Measurements from ENCODE around the gene GPC5.

GPC5 gene

DNA sequence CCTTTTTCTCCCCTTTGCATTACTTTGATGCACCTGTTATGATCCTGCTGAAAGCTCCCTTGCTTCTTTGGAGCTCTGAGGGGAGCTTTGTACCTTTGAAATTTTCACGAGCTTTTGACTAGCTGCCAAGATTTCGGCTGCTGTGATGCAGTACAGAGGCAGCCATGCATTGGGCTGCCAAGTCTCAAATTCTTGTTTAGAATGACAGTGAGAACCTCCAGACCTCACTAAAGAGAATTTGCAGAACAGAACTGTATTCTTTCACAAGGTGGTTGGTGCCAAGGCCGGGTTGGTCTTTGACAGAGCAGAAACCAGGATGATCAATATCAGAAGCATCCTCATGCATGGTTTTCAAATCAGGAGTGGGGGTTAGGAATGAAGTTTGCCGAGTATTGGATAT is 414.8 kb downstream of the GPC5 start:
- WGBS, result 11% methylated on average over 3 of the region's 4 CpGs
- H3K4me1 ChIP-seq (ENCODE audit: control insufficient read depth, insufficient read depth, low read depth, low read length), result peaks cover 2% of the 10 kb centered on the region
- no peaks in the 10 kb centered on the region for H3K27me3 ChIP-seq (ENCODE audit: control insufficient read depth in 1 of 2, insufficient read depth in 1 of 2, low read length in 2 of 2)

DNA sequence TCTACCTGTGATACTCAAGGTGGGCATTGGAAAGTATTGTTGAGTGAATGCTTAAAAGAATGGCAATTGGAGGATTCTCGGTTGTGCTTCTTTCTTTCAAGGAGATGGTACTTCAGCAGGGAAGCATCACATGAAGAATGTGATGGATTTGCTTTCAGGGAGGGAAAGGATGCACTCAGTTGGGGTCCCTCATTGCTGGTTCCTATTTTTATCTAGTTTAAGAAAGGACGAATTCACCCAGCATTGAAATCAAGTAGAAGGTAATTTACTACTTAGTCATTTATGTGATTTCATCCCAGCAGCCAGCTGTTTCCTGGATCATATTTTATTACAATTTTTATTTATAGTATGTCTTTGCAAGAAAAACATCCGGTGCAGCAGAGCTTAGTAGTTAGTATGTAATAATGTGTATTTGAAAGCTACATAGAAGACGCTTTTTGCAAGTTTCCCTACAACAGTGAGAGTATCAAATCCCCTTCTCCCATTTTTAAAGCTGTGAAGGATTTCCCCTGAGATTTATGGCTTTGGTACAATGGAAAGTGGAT is 417.9 kb downstream of the GPC5 start:
- Histone ChIP-seq H3K23ac (ENCODE audit: low read length in 2 of 2) (no peak overlapping the region), H3K27ac (ENCODE audit: low read length, poor library complexity, severe bottlenecking) (no peak overlapping the region), H3K9ac (ENCODE audit: low read length) (no peak overlapping the region), H3K14ac (ENCODE audit: low read length in 2 of 2) (no peak overlapping the region), H3K27me3 (ENCODE audit: control insufficient read depth in 1 of 2, insufficient read depth in 1 of 2, low read length in 2 of 2) (no peaks in the 10 kb centered on the region), H4K91ac (ENCODE audit: low read length) (no peak overlapping the region), H4K8ac (ENCODE audit: low read length) (no peak overlapping the region), H3K4me2 (ENCODE audit: low read length, poor library complexity, severe bottlenecking) (no peak overlapping the region), H3K4me3 (ENCODE audit: insufficient read depth in 1 of 2, low read depth in 1 of 2, low read length in 2 of 2) (no peak overlapping the region), H2BK120ac (ENCODE audit: low read depth, low read length) (no peak overlapping the region), H3K79me1 (replicated peaks; ENCODE audit: low read length, poor library complexity, severe bottlenecking) (no peaks in the 10 kb centered on the region), H2BK12ac (ENCODE audit: low read length in 2 of 2) (no peak overlapping the region), H3K18ac (ENCODE audit: low read depth in 1 of 2, low read length in 2 of 2) (no peak overlapping the region), H2BK15ac (ENCODE audit: low read depth, poor library complexity, severe bottlenecking) (no peak overlapping the region), H2AK5ac (ENCODE audit: low read length, severe bottlenecking) (no peak overlapping the region), H3K4ac (ENCODE audit: low read depth in 1 of 2, low read length in 2 of 2) (no peak overlapping the region), H2BK5ac (ENCODE audit: low read depth, low read length, poor library complexity, severe bottlenecking) (no peak overlapping the region), H3K4me1 (ENCODE audit: control insufficient read depth, insufficient read depth, low read depth, low read length) (peaks cover 2% of the 10 kb centered on the region), H3K9me3 (ENCODE audit: control insufficient read depth, low read length) (no peaks in the 10 kb centered on the region), H2AFZ (ENCODE audit: low read depth, low read length) (no peak overlapping the region), H3K36me3 (ENCODE audit: control insufficient read depth in 1 of 2, insufficient read depth in 2 of 2, low read depth in 1 of 2, low read length in 2 of 2) (no peaks in the 10 kb centered on the region)
- WGBS, result 86% methylated on average over 1 of the region's 4 CpGs
- no peak for DNase-seq

More for the DNA sequence above, 414.8 kb downstream of the GPC5 start:
- no peak overlapping the region for H3K14ac ChIP-seq (ENCODE audit: low read length in 2 of 2)
- no peak overlapping the region for H3K4ac ChIP-seq (ENCODE audit: low read depth in 1 of 2, low read length in 2 of 2)
- H3K23ac ChIP-seq (ENCODE audit: low read length in 2 of 2), result no peak overlapping the region
- H3K4me3 ChIP-seq (ENCODE audit: insufficient read depth in 1 of 2, low read depth in 1 of 2, low read length in 2 of 2), result no peak overlapping the region
- H3K27ac ChIP-seq (ENCODE audit: low read length, poor library complexity, severe bottlenecking), result no peak overlapping the region
- H2BK15ac ChIP-seq (ENCODE audit: low read depth, poor library complexity, severe bottlenecking), result no peak overlapping the region
- H4K8ac ChIP-seq (ENCODE audit: low read length), result no peak overlapping the region
- no peak overlapping the region for H4K91ac ChIP-seq (ENCODE audit: low read length)
- no peak overlapping the region for H2BK12ac ChIP-seq (ENCODE audit: low read length in 2 of 2)
- no peak overlapping the region for H3K4me2 ChIP-seq (ENCODE audit: low read length, poor library complexity, severe bottlenecking)
- H2BK5ac ChIP-seq (ENCODE audit: low read depth, low read length, poor library complexity, severe bottlenecking), result no peak overlapping the region
- H2AFZ ChIP-seq (ENCODE audit: low read depth, low read length), result no peak overlapping the region
- DNase-seq, result no peak
- H3K18ac ChIP-seq (ENCODE audit: low read depth in 1 of 2, low read length in 2 of 2), result no peak overlapping the region
- H3K9ac ChIP-seq (ENCODE audit: low read length), result no peak overlapping the region
- no peak overlapping the region for H2AK5ac ChIP-seq (ENCODE audit: low read length, severe bottlenecking)
- H2BK120ac ChIP-seq (ENCODE audit: low read depth, low read length), result no peak overlapping the region
- no peaks in the 10 kb centered on the region for H3K36me3 ChIP-seq (ENCODE audit: control insufficient read depth in 1 of 2, insufficient read depth in 2 of 2, low read depth in 1 of 2, low read length in 2 of 2)
- H3K9me3 ChIP-seq (ENCODE audit: control insufficient read depth, low read length), result no peaks in the 10 kb centered on the region
- no peaks in the 10 kb centered on the region for H3K79me1 ChIP-seq (replicated peaks; ENCODE audit: low read length, poor library complexity, severe bottlenecking)

- Histone ChIP-seq H3K4me3 (ENCODE audit: insufficient read depth in 1 of 2, low read depth in 1 of 2, low read length in 2 of 2) (no peak overlapping the region), H2AK5ac (ENCODE audit: low read length, severe bottlenecking) (no peak overlapping the region), H4K8ac (ENCODE audit: low read length) (no peak overlapping the region), H2AFZ (ENCODE audit: low read depth, low read length) (no peak overlapping the region), H3K4ac (ENCODE audit: low read depth in 1 of 2, low read length in 2 of 2) (no peak overlapping the region), H3K27me3 (ENCODE audit: control insufficient read depth in 1 of 2, insufficient read depth in 1 of 2, low read length in 2 of 2) (no peaks in the 10 kb centered on the region), H3K27ac (ENCODE audit: low read length, poor library complexity, severe bottlenecking) (no peak overlapping the region), H2BK5ac (ENCODE audit: low read depth, low read length, poor library complexity, severe bottlenecking) (no peak overlapping the region), H4K91ac (ENCODE audit: low read length) (no peak overlapping the region), H2BK15ac (ENCODE audit: low read depth, poor library complexity, severe bottlenecking) (no peak overlapping the region), H3K4me2 (ENCODE audit: low read length, poor library complexity, severe bottlenecking) (no peak overlapping the region), H2BK120ac (ENCODE audit: low read depth, low read length) (no peak overlapping the region), H3K9ac (ENCODE audit: low read length) (no peak overlapping the region), H3K79me1 (replicated peaks; ENCODE audit: low read length, poor library complexity, severe bottlenecking) (no peaks in the 10 kb centered on the region), H3K23ac (ENCODE audit: low read length in 2 of 2) (no peak overlapping the region), H2BK12ac (ENCODE audit: low read length in 2 of 2) (no peak overlapping the region), H3K18ac (ENCODE audit: low read depth in 1 of 2, low read length in 2 of 2) (no peak overlapping the region), H3K4me1 (ENCODE audit: control insufficient read depth, insufficient read depth, low read depth, low read length) (peaks cover 2% of the 10 kb centered on the region), H3K36me3 (ENCODE audit: control insufficient read depth in 1 of 2, insufficient read depth in 2 of 2, low read depth in 1 of 2, low read length in 2 of 2) (no peaks in the 10 kb centered on the region), H3K9me3 (ENCODE audit: control insufficient read depth, low read length) (no peaks in the 10 kb centered on the region), H3K14ac (ENCODE audit: low read length in 2 of 2) (no peak overlapping the region)
- peak; percentile 13 for DNase-seq
- 90% methylated on average over 5 of the region's 5 CpGs for WGBS
Measured at GRCh38 chr13:91817250-91817649, 418.8 kb downstream of the GPC5 start.

DNA sequence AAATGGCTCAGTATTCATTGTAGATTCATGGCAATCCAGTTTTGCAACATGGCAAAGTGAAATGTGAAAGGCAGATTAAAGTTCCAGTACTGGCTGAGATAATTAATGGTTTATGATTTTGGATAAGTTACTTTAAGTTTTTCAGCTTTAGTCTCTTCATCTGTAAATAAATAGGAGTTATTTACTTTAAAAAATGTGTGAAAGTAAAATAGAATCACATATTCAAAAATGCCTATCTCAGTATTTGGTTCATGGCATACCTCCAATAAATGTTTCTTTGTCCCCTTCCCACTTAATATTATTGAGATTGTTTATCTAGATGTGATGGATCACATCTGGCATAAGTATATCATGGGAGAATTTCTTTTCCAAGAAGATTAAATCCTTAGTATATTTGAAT is 426.0 kb downstream of the GPC5 start:
- Histone ChIP-seq H3K18ac (ENCODE audit: low read depth in 1 of 2, low read length in 2 of 2) (no peak overlapping the region), H4K8ac (ENCODE audit: low read length) (no peak overlapping the region), H2BK120ac (ENCODE audit: low read depth, low read length) (no peak overlapping the region), H4K91ac (ENCODE audit: low read length) (no peak overlapping the region), H3K4me2 (ENCODE audit: low read length, poor library complexity, severe bottlenecking) (no peak overlapping the region), H2BK12ac (ENCODE audit: low read length in 2 of 2) (no peak overlapping the region), H2AFZ (ENCODE audit: low read depth, low read length) (no peak overlapping the region), H3K79me1 (replicated peaks; ENCODE audit: low read length, poor library complexity, severe bottlenecking) (no peaks in the 10 kb centered on the region), H2BK5ac (ENCODE audit: low read depth, low read length, poor library complexity, severe bottlenecking) (no peak overlapping the region), H3K27ac (ENCODE audit: low read length, poor library complexity, severe bottlenecking) (no peak overlapping the region), H3K27me3 (ENCODE audit: control insufficient read depth in 1 of 2, insufficient read depth in 1 of 2, low read length in 2 of 2) (no peaks in the 10 kb centered on the region), H2AK5ac (ENCODE audit: low read length, severe bottlenecking) (no peak overlapping the region), H3K4me3 (ENCODE audit: insufficient read depth in 1 of 2, low read depth in 1 of 2, low read length in 2 of 2) (no peak overlapping the region), H3K36me3 (ENCODE audit: control insufficient read depth in 1 of 2, insufficient read depth in 2 of 2, low read depth in 1 of 2, low read length in 2 of 2) (no peaks in the 10 kb centered on the region), H2BK15ac (ENCODE audit: low read depth, poor library complexity, severe bottlenecking) (no peak overlapping the region), H3K9me3 (ENCODE audit: control insufficient read depth, low read length) (no peaks in the 10 kb centered on the region), H3K4me1 (ENCODE audit: control insufficient read depth, insufficient read depth, low read depth, low read length) (no peaks in the 10 kb centered on the region), H3K14ac (ENCODE audit: low read length in 2 of 2) (no peak overlapping the region), H3K4ac (ENCODE audit: low read depth in 1 of 2, low read length in 2 of 2) (no peak overlapping the region), H3K23ac (ENCODE audit: low read length in 2 of 2) (no peak overlapping the region), H3K9ac (ENCODE audit: low read length) (no peak overlapping the region)
- no peak for DNase-seq
